Hepatocyte (in vitro differentiated cells): ENCODE data around the gene CAPN2. TPM values are rescaled to one million over a fixed set of nuclear protein-coding genes. Genes with fewer than 3 reads are reported as not detected.
A peak's percentile ranks its signal among the peaks of the same experiment; 100 is the strongest.

Experiments
- DNase-seq: peaks from one replicate; pipeline ENCODE4 v3.0.0-alpha.2; 2016; ENCODE audit warnings: low spot score
- H2AFZ ChIP-seq: fragments of 200-600 bp; sonication (generic); 2 replicates; pipeline ENCODE4 v1.6.0; 2016; ENCODE audit warnings: antibody characterized with exemption, mild to moderate bottlenecking
- H3K27ac ChIP-seq: fragments of 200-600 bp; sonication (generic); 2 replicates; pipeline ENCODE4 v1.5.1; 2016; ENCODE audit warnings: mild to moderate bottlenecking
- H3K27me3 ChIP-seq: fragments of 200-600 bp; sonication (generic); 2 replicates; pipeline ENCODE4 v1.6.1; 2016
- H3K36me3 ChIP-seq: fragments of 200-600 bp; sonication (generic); replicated peaks from 2 replicates; pipeline ENCODE4 v1.5.1; 2016; ENCODE audit warnings: low read depth; ENCODE audit not compliant: insufficient read depth
- H3K4me1 ChIP-seq: fragments of 200-600 bp; sonication (generic); 2 replicates; pipeline ENCODE4 v1.5.1; 2016; ENCODE audit warnings: mild to moderate bottlenecking, moderate library complexity; ENCODE audit not compliant: insufficient read depth
- H3K4me2 ChIP-seq: fragments of 200-600 bp; sonication (generic); 2 replicates; pipeline ENCODE4 v1.6.0; 2016
- H3K4me3 ChIP-seq: fragments of 200-600 bp; sonication (generic); 2 replicates; pipeline ENCODE4 v1.5.1; 2016; ENCODE audit warnings: mild to moderate bottlenecking
- H3K79me2 ChIP-seq: fragments of 200-600 bp; sonication (generic); 2 replicates; pipeline ENCODE4 v1.6.0; 2017; ENCODE audit warnings: mild to moderate bottlenecking
- H3K9me2 ChIP-seq: fragments of 200-600 bp; sonication (generic); replicated peaks from 2 replicates; pipeline ENCODE4 v1.6.0; 2017; ENCODE audit warnings: mild to moderate bottlenecking; ENCODE audit not compliant: insufficient read depth
- H3K9me3 ChIP-seq: fragments of 200-600 bp; sonication (generic); 2 replicates; pipeline ENCODE4 v1.5.1; 2016; ENCODE audit warnings: low read depth, mild to moderate bottlenecking
- H4K20me1 ChIP-seq: fragments of 200-600 bp; sonication (generic); 2 replicates; pipeline ENCODE4 v1.6.0; 2016; ENCODE audit warnings: mild to moderate bottlenecking; ENCODE audit not compliant: insufficient read depth, poor library complexity, severe bottlenecking
- CTCF ChIP-seq: fragments of 200-600 bp; sonication (generic); IDR thresholded peaks from 2 replicates; pipeline ENCODE4 v1.5.1; 2016; ENCODE audit warnings: antibody characterized with exemption, mild to moderate bottlenecking; ENCODE audit not compliant: poor library complexity
- EZH2 ChIP-seq: fragments of 200-600 bp; sonication (generic); IDR thresholded peaks from 2 replicates; pipeline ENCODE4 v1.6.1; 2016; ENCODE audit warnings: antibody characterized with exemption, mild to moderate bottlenecking, borderline replicate concordance
- EZH2phosphoT487 ChIP-seq: fragments of 200-600 bp; sonication (generic); IDR thresholded peaks from one replicate; pipeline ENCODE4 v1.6.1; 2018; ENCODE audit warnings: antibody characterized with exemption, mild to moderate bottlenecking, low read depth, moderate library complexity; ENCODE audit not compliant: unreplicated experiment, severe bottlenecking
- WGBS: methylation state at CpG from one replicate; pipeline ENCODE4 v1.1.6; 2016; ENCODE audit warnings: low lambda C conversion rate; ENCODE audit errors: missing lambda C conversion rate; 5-methylcytosine and 5-hydroxymethylcytosine counted together
- polyA plus RNA-seq: library from polyadenylated mRNA; unstranded; fragments of >200 nt; fragmentation: Nextera tagmentation; extraction: Ambion mirVana; gene quantifications from 2 replicates; pipeline ENCODE4 v1.2.1, GENCODE V29; 2016
- total RNA-seq: library from RNA; depleted of rRNA; stranded (reverse); fragments of >200 nt; gene quantifications from 2 replicates; pipeline ENCODE4 v1.2.3, GENCODE V29; 2014

Gene CAPN2
- total and polyA plus RNA-seq, 2 experiments from 2014 or later: 147 to 162 TPM

GRCh38 chr1:223707256-223708000 lies 4.9 kb upstream of the CAPN2 start:
- Histone ChIP-seq H3K4me2 (peak overlapping the region; percentile 63), H3K27ac (peak overlapping the region; percentile 92), H3K9me2 (no peaks in the 10 kb centered on the region), H2AFZ (no peak overlapping the region), H3K4me1 (peaks cover 37% of the 10 kb centered on the region), H3K36me3 (no peaks in the 10 kb centered on the region), H4K20me1 (no peaks in the 10 kb centered on the region), H3K9me3 (no peaks in the 10 kb centered on the region), H3K4me3 (no peak overlapping the region), H3K27me3 (no peaks in the 10 kb centered on the region), H3K79me2 (peaks cover 3% of the 10 kb centered on the region)
- 49% methylated on average over 6 of the region's 6 CpGs for WGBS
- TF ChIP-seq EZH2: no peak
- no peak for TF ChIP-seq CTCF
- TF ChIP-seq EZH2phosphoT487: no peak
- peak; percentile 91 for DNase-seq

GRCh38 chr1:223708001-223708359 lies 4.4 kb upstream of the CAPN2 start:
- DNase-seq: no peak
- peak overlapping the region; percentile 56 for H3K4me2 ChIP-seq
- no peak overlapping the region for H3K4me3 ChIP-seq
- peak overlapping the region; percentile 92 for H3K27ac ChIP-seq
- H4K20me1 ChIP-seq: no peaks in the 10 kb centered on the region
- peaks cover 7% of the 10 kb centered on the region for H3K79me2 ChIP-seq
- no peak overlapping the region for H2AFZ ChIP-seq
- no peak for TF ChIP-seq CTCF
- no peak for TF ChIP-seq EZH2phosphoT487
- TF ChIP-seq EZH2: no peak
- no peaks in the 10 kb centered on the region for H3K27me3 ChIP-seq
- H3K36me3 ChIP-seq: no peaks in the 10 kb centered on the region
- no peaks in the 10 kb centered on the region for H3K9me2 ChIP-seq
- H3K4me1 ChIP-seq: peaks cover 37% of the 10 kb centered on the region
- WGBS: 88% methylated on average over 5 of the region's 5 CpGs
- no peaks in the 10 kb centered on the region for H3K9me3 ChIP-seq

- H4K20me1 ChIP-seq: no peaks in the 10 kb centered on the region
- H3K4me3 ChIP-seq: no peak overlapping the region
- H3K9me2 ChIP-seq: no peaks in the 10 kb centered on the region
- no peaks in the 10 kb centered on the region for H3K9me3 ChIP-seq
- peak overlapping the region; percentile 92 for H3K27ac ChIP-seq
- H3K79me2 ChIP-seq: peaks cover 14% of the 10 kb centered on the region
- H3K4me1 ChIP-seq: peaks cover 39% of the 10 kb centered on the region
- H2AFZ ChIP-seq: no peak overlapping the region
- H3K4me2 ChIP-seq: no peak overlapping the region
- no peaks in the 10 kb centered on the region for H3K27me3 ChIP-seq
- no peaks in the 10 kb centered on the region for H3K36me3 ChIP-seq
- 84% methylated on average over 3 of the region's 3 CpGs for WGBS
- no peak for TF ChIP-seq CTCF
- TF ChIP-seq EZH2phosphoT487: no peak
- no peak for TF ChIP-seq EZH2
- DNase-seq: no peak
These were observed 3.6 kb upstream of the CAPN2 start for GRCh38 chr1:223708651-223709268.
